Activated CD4-positive, alpha-beta T cell treated with anti-CD3 and anti-CD28 coated beads, Interleukin-2, amount 10 ng/mL, durations not matched to agents 7 days and 5 days (primary cell): ENCODE measurements around the gene DCAF15. TPM values are rescaled to one million over a fixed set of nuclear protein-coding genes. Genes with fewer than 3 reads are reported as not detected.
A peak's percentile ranks its signal among the peaks of the same experiment; 100 is the strongest.
"Not testable (repeated sequence)": the region's sequence is repeated elsewhere in the genome, so short reads cannot be mapped to it uniquely, and the experiment has no call there.

Source experiments
- CTCF ChIA-PET: fragments of 350-600 bp; sonication (Branson Sonifier 250); formaldehyde crosslinking; loops from one replicate; lab custom pipeline; 2021; ENCODE audit warnings: antibody characterized with exemption; lab: Charles Lee
- POLR2A ChIA-PET: fragments of 350-600 bp; sonication (Branson Sonifier 250); formaldehyde crosslinking; loops from one replicate; lab custom pipeline; 2021; ENCODE audit warnings: antibody characterized with exemption; lab: Charles Lee
- DNase-seq: peaks from one replicate; pipeline ENCODE4 v3.0.0-alpha.2; 2020
- H3K27ac Mint-ChIP-seq: one replicate; pipeline ENCODE4 v1.8.0; 2021; ENCODE audit warnings: mild to moderate bottlenecking, moderate library complexity, mixed read lengths
- H3K27me3 Mint-ChIP-seq: one replicate; pipeline ENCODE4 v1.8.0; 2021; ENCODE audit warnings: mixed read lengths
- H3K36me3 Mint-ChIP-seq: one replicate; pipeline ENCODE4 v1.8.0; 2021; ENCODE audit warnings: low read depth, mixed read lengths
- H3K4me1 Mint-ChIP-seq: one replicate; pipeline ENCODE4 v1.8.0; 2021; ENCODE audit warnings: mixed read lengths
- H3K4me3 Mint-ChIP-seq: one replicate; pipeline ENCODE4 v1.8.0; 2021; ENCODE audit warnings: mild to moderate bottlenecking, moderate library complexity, mixed read lengths
- H3K9me3 Mint-ChIP-seq: one replicate; pipeline ENCODE4 v1.8.0; 2021; ENCODE audit warnings: mixed read lengths
- total RNA-seq, 2 experiments: library from RNA; stranded (reverse); gene quantifications; one replicate each; pipeline ENCODE4 v1.2.3, GENCODE V29; 2021

The DCAF15 gene
- total RNA-seq, 2 experiments from 2014 or later: 80.3 to 85.4 TPM

DNA sequence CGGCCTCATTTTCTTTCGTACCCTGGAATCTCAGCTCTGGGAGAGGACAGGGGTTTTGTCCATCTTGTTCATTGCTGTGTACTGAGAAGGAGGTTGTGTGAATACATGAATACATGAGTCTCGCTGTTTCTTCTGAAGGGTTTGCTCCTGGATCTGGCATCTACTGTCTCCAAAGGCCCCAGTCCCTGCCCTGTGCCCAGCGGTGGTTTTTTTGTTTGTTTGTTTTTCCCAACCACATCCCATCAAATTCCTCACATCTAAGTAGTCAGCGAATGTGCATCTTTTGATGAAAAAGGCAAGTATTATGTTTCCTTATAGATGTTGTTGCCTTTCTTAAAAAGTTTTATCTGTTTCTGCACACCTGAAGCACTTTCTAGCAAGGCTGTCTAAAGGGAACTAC, 12.5 kb downstream of the DCAF15 start:
- H3K36me3 Mint-ChIP-seq: peaks cover 19% of the 10 kb centered on the region
- peak overlapping the region; percentile 54 for H3K27ac Mint-ChIP-seq
- no peak for DNase-seq
- no peaks in the 10 kb centered on the region for H3K4me1 Mint-ChIP-seq
- no peak overlapping the region for H3K4me3 Mint-ChIP-seq
- no peaks in the 10 kb centered on the region for H3K27me3 Mint-ChIP-seq
- ChIA-PET POLR2A (no interaction called here), CTCF (interaction anchor here (1.0 kb wide), 1 partner anchor 9 kb away, joined by 4 read pairs; no protein-coding TSS in a partner anchor)
- no peaks in the 10 kb centered on the region for H3K9me3 Mint-ChIP-seq

- Mint-ChIP-seq H3K4me1 (no peaks in the 10 kb centered on the region), H3K4me3 (no peak overlapping the region), H3K27ac (no peak overlapping the region), H3K27me3 (no peaks in the 10 kb centered on the region), H3K36me3 (peaks cover 17% of the 10 kb centered on the region), H3K9me3 (no peaks in the 10 kb centered on the region)
- DNase-seq: no peak
- ChIA-PET CTCF (interaction anchor here (0.6 kb wide), 1 partner anchor 23 kb away, joined by 4 read pairs; no protein-coding TSS in a partner anchor), POLR2A (no interaction called here)
Observed at GRCh38 chr19:13965377-13965896, 13.1 kb downstream of the DCAF15 start.

GRCh38 chr19:13965926-13966683, 13.8 kb downstream of the DCAF15 start:
- peaks cover 15% of the 10 kb centered on the region for H3K36me3 Mint-ChIP-seq
- H3K4me1 Mint-ChIP-seq: no peaks in the 10 kb centered on the region
- no peaks in the 10 kb centered on the region for H3K9me3 Mint-ChIP-seq
- ChIA-PET POLR2A (no interaction called here), CTCF (interaction anchor here (0.6 kb wide), 1 partner anchor 23 kb away, joined by 4 read pairs; no protein-coding TSS in a partner anchor)
- no peak for DNase-seq
- H3K4me3 Mint-ChIP-seq: no peak overlapping the region
- H3K27ac Mint-ChIP-seq: no peak overlapping the region
- no peaks in the 10 kb centered on the region for H3K27me3 Mint-ChIP-seq

DNA sequence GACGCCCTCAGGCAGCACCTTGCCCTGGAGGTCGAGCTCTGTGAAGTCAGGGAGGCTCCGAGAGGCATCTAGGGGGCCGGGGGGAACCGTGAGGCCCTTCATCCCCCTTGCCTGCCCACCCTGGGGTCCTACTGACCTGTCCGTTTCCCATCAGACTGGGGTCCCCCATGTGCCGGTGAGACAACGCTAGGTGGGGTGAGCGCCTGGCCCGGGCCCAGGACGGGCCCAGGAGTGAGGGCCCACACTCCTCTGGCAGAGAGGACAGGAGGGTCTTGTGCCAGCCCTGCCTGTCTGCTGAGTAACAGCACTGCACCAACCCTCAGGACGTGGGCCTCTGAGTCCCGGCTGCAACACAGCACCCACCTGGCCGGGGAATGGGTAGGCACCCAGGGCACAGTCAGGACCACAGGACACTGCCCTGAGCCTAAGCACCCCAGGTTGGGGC, 14.4 kb downstream of the DCAF15 start:
- H3K4me3 Mint-ChIP-seq: no peak overlapping the region
- no peak overlapping the region for H3K27ac Mint-ChIP-seq
- ChIA-PET POLR2A (no interaction called here), CTCF (no interaction called here)
- H3K4me1 Mint-ChIP-seq: no peaks in the 10 kb centered on the region
- DNase-seq: no peak
- H3K9me3 Mint-ChIP-seq: no peaks in the 10 kb centered on the region
- H3K27me3 Mint-ChIP-seq: no peaks in the 10 kb centered on the region
- H3K36me3 Mint-ChIP-seq: peaks cover 10% of the 10 kb centered on the region

GRCh38 chr19:13967206-13967605, 14.9 kb downstream of the DCAF15 start:
- POLR2A ChIA-PET, H3K27ac Mint-ChIP-seq: not testable (repeated sequence)

DNA sequence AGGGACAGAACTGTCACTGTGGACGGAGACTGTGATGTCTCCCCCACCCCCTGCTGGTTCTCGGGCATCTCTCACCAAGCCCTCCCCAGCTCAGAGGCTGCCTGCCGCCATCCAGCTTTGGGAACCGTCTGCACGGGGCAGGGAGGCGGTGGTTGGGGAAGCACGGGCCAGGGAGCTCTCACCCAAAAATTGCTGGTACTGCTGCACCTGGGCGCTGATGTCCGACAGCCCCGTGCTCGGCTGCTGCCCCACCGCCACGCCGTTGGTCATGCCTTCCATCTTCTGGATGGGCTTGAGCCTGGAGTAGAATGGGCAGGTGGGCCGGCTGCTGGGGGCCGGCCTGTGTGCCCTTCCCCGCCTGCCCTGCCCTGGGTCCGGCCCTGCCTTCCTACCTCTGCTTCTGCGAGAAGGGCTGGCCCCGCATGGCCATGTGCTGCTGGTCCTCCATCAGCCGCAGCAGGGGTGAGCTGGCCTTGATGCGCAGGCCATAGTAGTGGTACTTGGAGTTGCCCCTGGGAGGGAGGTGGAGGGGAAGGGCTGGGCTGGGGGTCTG, 16.1 kb downstream of the DCAF15 start:
- no peak for DNase-seq
- Mint-ChIP-seq H3K27me3 (no peaks in the 10 kb centered on the region), H3K9me3 (no peaks in the 10 kb centered on the region), H3K4me3 (no peak overlapping the region), H3K27ac (no peak overlapping the region), H3K4me1 (peaks cover under 1% of the 10 kb centered on the region), H3K36me3 (peaks cover 13% of the 10 kb centered on the region)
- ChIA-PET CTCF (no interaction called here), POLR2A (no interaction called here)

More at GRCh38 chr19:13967206-13967605, 14.9 kb downstream of the DCAF15 start:
- CTCF ChIA-PET, H3K27me3 Mint-ChIP-seq, H3K36me3 Mint-ChIP-seq, H3K4me3 Mint-ChIP-seq, H3K4me1 Mint-ChIP-seq, H3K9me3 Mint-ChIP-seq, DNase-seq: not testable (repeated sequence)

GRCh38 chr19:13968999-13969398, 16.7 kb downstream of the DCAF15 start:
- no peaks in the 10 kb centered on the region for H3K9me3 Mint-ChIP-seq
- no peak overlapping the region for H3K27ac Mint-ChIP-seq
- POLR2A ChIA-PET: no interaction called here
- CTCF ChIA-PET: interaction anchor here (0.5 kb wide), 1 partner anchor 81 kb away, joined by 4 read pairs; no protein-coding TSS in a partner anchor
- no peak for DNase-seq
- H3K36me3 Mint-ChIP-seq: peaks cover 14% of the 10 kb centered on the region
- no peaks in the 10 kb centered on the region for H3K27me3 Mint-ChIP-seq
- no peak overlapping the region for H3K4me3 Mint-ChIP-seq
- H3K4me1 Mint-ChIP-seq: peaks cover 4% of the 10 kb centered on the region

DNA sequence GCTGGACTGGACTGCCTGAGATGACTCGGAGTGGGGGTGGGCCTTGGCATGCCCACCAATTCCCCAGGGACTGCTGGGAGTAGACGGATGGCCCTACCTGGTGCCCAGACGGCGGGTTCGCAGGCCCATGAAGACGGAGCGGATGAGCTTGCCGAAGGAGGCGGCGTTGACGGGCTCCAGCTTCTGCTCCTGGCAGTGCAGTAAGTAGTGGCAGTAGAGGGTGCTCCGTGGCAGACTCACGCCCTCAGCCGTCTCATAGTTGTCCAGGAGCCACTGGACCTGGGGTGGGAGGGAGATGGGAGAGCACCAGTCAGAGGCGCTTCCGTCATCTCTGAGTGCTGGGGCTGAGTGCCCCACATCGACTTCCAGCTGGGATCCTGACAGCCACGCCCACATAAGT, 17.6 kb downstream of the DCAF15 start:
- Mint-ChIP-seq H3K27ac (no peak overlapping the region), H3K4me1 (peaks cover 10% of the 10 kb centered on the region), H3K36me3 (peaks cover 17% of the 10 kb centered on the region), H3K27me3 (no peaks in the 10 kb centered on the region), H3K4me3 (no peak overlapping the region), H3K9me3 (no peaks in the 10 kb centered on the region)
- DNase-seq: no peak
- CTCF ChIA-PET: interaction anchor here (1.1 to 1.4 kb wide), 2 partner anchors 9 kb away, joined by 4 to 5 read pairs; no protein-coding TSS in a partner anchor
- POLR2A ChIA-PET: no interaction called here

- DNase-seq, H3K9me3 Mint-ChIP-seq, POLR2A ChIA-PET, H3K27me3 Mint-ChIP-seq, H3K4me3 Mint-ChIP-seq, H3K27ac Mint-ChIP-seq: not testable (repeated sequence)
- CTCF ChIA-PET: interaction anchor here (0.5 to 0.7 kb wide), 2 partner anchors 16 to 53 kb away, joined by 3 to 4 read pairs; no protein-coding TSS in a partner anchor
- peaks cover 14% of the 10 kb centered on the region for H3K36me3 Mint-ChIP-seq
- peaks cover 10% of the 10 kb centered on the region for H3K4me1 Mint-ChIP-seq
Observed at GRCh38 chr19:13971868-13972267, 19.6 kb downstream of the DCAF15 start.

- peaks cover 14% of the 10 kb centered on the region for H3K36me3 Mint-ChIP-seq
- no peaks in the 10 kb centered on the region for H3K27me3 Mint-ChIP-seq
- no peak for DNase-seq
- H3K4me3 Mint-ChIP-seq: no peak overlapping the region
- CTCF ChIA-PET: interaction anchor here (0.7 to 1.0 kb wide), 2 partner anchors 12 to 74 kb away, joined by 3 read pairs; no protein-coding TSS in a partner anchor
- H3K4me1 Mint-ChIP-seq: peaks cover 10% of the 10 kb centered on the region
- no peak overlapping the region for H3K27ac Mint-ChIP-seq
- POLR2A ChIA-PET: no interaction called here
- H3K9me3 Mint-ChIP-seq: no peaks in the 10 kb centered on the region
Observed at GRCh38 chr19:13972368-13973155, 20.3 kb downstream of the DCAF15 start.

GRCh38 chr19:13973479-13973878, 21.2 kb downstream of the DCAF15 start:
- H3K4me3 Mint-ChIP-seq, H3K27ac Mint-ChIP-seq, H3K9me3 Mint-ChIP-seq, POLR2A ChIA-PET, H3K27me3 Mint-ChIP-seq, DNase-seq: not testable (repeated sequence)
- H3K36me3 Mint-ChIP-seq: peaks cover 14% of the 10 kb centered on the region
- H3K4me1 Mint-ChIP-seq: peaks cover 13% of the 10 kb centered on the region
- CTCF ChIA-PET: interaction anchor here (0.7 to 1.0 kb wide), 3 partner anchors 9 to 75 kb away, joined by 3 to 4 read pairs (median 3); no protein-coding TSS in a partner anchor

DNA sequence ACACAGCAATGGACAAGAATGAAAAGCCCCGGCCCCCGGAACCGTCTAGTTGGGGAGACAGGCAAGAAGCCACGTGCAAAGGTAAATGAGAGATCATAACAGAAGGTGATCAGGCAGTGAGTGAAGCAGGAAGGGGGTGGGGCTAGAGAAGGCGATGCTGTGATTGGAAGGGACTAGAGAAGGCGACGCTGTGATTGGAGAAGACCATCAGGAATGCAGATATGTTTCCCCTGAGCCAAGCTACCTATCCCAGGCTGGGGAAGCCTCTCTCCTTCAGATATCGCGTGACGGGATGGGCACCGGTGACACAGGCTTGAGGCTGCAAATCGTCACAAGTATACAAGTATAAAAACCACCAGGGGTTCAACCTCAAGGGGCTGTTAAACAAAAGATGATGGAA, 21.8 kb downstream of the DCAF15 start:
- H3K27ac Mint-ChIP-seq: peak overlapping the region; percentile 69

More for the DNA sequence above, 21.8 kb downstream of the DCAF15 start:
- peaks cover 11% of the 10 kb centered on the region for H3K36me3 Mint-ChIP-seq
- ChIA-PET POLR2A (no interaction called here), CTCF (interaction anchor here (0.6 kb wide), 1 partner anchor 24 kb away, joined by 3 read pairs; no protein-coding TSS in a partner anchor)
- no peaks in the 10 kb centered on the region for H3K27me3 Mint-ChIP-seq
- peak; percentile 67 for DNase-seq
- H3K4me1 Mint-ChIP-seq: peaks cover 13% of the 10 kb centered on the region
- H3K9me3 Mint-ChIP-seq: no peaks in the 10 kb centered on the region
- H3K4me3 Mint-ChIP-seq: no peak overlapping the region
